A549 treated with Mapracorat at 1 μM for 4 hours (cell line): ENCODE data around the gene JAK2. TPM values are rescaled to one million over a fixed set of nuclear protein-coding genes. Genes with fewer than 3 reads are reported as not detected.

Source experiments
- total RNA-seq: library from RNA; stranded (reverse); fragments of 200-300 nt; extraction: Qiagen RNA extraction; gene quantifications from 5 replicates; pipeline ENCODE4 v1.2.3, GENCODE V29; 2022

Gene JAK2
- 2.4 to 3.6 TPM (median 3.0 TPM) in 5 replicates for total RNA-seq

GRCh38 chr9:4984621-4985385 lies at the start of gene JAK2:
JAK2 (plus strand) TSS chr9:4985272; CDS start chr9:5021988, 36,716 bp downstream.

Other genes starting within 250 kb of the JAK2 start
- gene AK3, start 244.1 kb upstream of the JAK2 start, total RNA-seq = 46.4 to 54.6 TPM (median 52.7 TPM) in 5 replicates
- gene RCL1, start 192.3 kb upstream of the JAK2 start, total RNA-seq = 43.3 to 50.5 TPM (median 47.6 TPM) in 5 replicates
- not detected in 5 replicates for gene INSL6, start 200.4 kb downstream of the JAK2 start, total RNA-seq
- 13.9 to 20.2 TPM (median 15.8 TPM) in 5 replicates for gene INSL4, start 246.1 kb downstream of the JAK2 start, total RNA-seq